GM12878 (cell line): ENCODE measurements around the gene NEK7. TPM values are rescaled to one million over a fixed set of nuclear protein-coding genes. Genes with fewer than 3 reads are reported as not detected.

ENCODE experiments used
- ATF7 ChIP-seq: fragments of 450-650 bp; IDR thresholded peaks from 2 replicates; pipeline ENCODE4 v1.6.1; 2016; ENCODE audit warnings: low read depth, mild to moderate bottlenecking
- BACH1 ChIP-seq: fragments of 450-650 bp; IDR thresholded peaks from 2 replicates; pipeline ENCODE4 v1.6.1; 2017; ENCODE audit warnings: mild to moderate bottlenecking, borderline replicate concordance
- CREB1 ChIP-seq: IDR thresholded peaks from 2 replicates; pipeline ENCODE4 v1.6.1; 2012; ENCODE audit warnings: low read depth, mild to moderate bottlenecking, inconsistent platforms
- CREM ChIP-seq: IDR thresholded peaks from 2 replicates; pipeline ENCODE4 v1.6.1; 2014; ENCODE audit warnings: antibody characterized with exemption, low read depth
- EED ChIP-seq: sonication (generic); IDR thresholded peaks from 2 replicates; pipeline ENCODE4 v1.6.1; 2016; ENCODE audit warnings: antibody characterized with exemption, low read depth
- GATAD2B ChIP-seq: fragments of 450-650 bp; conservative IDR thresholded peaks from 2 replicates; pipeline ENCODE4 v1.6.1; 2017; ENCODE audit warnings: low read depth, mild to moderate bottlenecking, moderate library complexity
- HCFC1 ChIP-seq: fragments of 150-350 bp; IDR thresholded peaks from 2 replicates; pipeline ENCODE4 v1.6.1; 2014; ENCODE audit warnings: low read length
- HDAC6 ChIP-seq: fragments of 200-600 bp; sonication (generic); IDR thresholded peaks from one replicate; pipeline ENCODE4 v1.8.0; 2017; ENCODE audit warnings: antibody characterized with exemption; ENCODE audit not compliant: unreplicated experiment
- IKZF1 ChIP-seq: fragments of 450-650 bp; conservative IDR thresholded peaks from 2 replicates; pipeline ENCODE4 v1.6.1; 2017; ENCODE audit warnings: antibody characterized with exemption, mild to moderate bottlenecking
- IKZF2 ChIP-seq, 2 experiments: fragments of 450-650 bp; IDR thresholded peaks; 2 replicates each; pipeline ENCODE4 v1.6.1; 2017; ENCODE audit warnings: mild to moderate bottlenecking in 2 of 2, moderate library complexity in 2 of 2
- MTA2 ChIP-seq: fragments of 450-650 bp; IDR thresholded peaks from 2 replicates; pipeline ENCODE4 v1.6.1; 2016; ENCODE audit warnings: low read depth, mild to moderate bottlenecking, moderate library complexity
- MTA3 ChIP-seq: IDR thresholded peaks from 2 replicates; pipeline ENCODE4 v1.6.1; 2012; ENCODE audit warnings: low read length, inconsistent platforms, borderline replicate concordance
- NBN ChIP-seq: fragments of 450-650 bp; IDR thresholded peaks from 2 replicates; pipeline ENCODE4 v1.6.1; 2016
- RAD21 ChIP-seq: IDR thresholded peaks from 2 replicates; pipeline ENCODE4 v1.6.1; 2011; ENCODE audit warnings: mild to moderate bottlenecking, low read depth, low read length, moderate library complexity; ENCODE audit not compliant: insufficient read depth
- RBBP5 ChIP-seq: fragments of 200-600 bp; sonication (generic); conservative IDR thresholded peaks from 2 replicates; pipeline ENCODE4 v1.6.1; 2016
- RUNX3 ChIP-seq: IDR thresholded peaks from 2 replicates; pipeline ENCODE4 v1.6.1; 2012; ENCODE audit warnings: low read length, inconsistent platforms
- SIN3A ChIP-seq: IDR thresholded peaks from 2 replicates; pipeline ENCODE4 v1.6.1; 2012; ENCODE audit warnings: low read depth, low read length, improper control_type of control experiment
- SMARCA5 ChIP-seq: fragments of 450-650 bp; IDR thresholded peaks from 2 replicates; pipeline ENCODE4 v1.6.1; 2017; ENCODE audit warnings: mild to moderate bottlenecking
- STAT3 ChIP-seq: IDR thresholded peaks from 2 replicates; pipeline ENCODE4 v1.6.1; 2011; ENCODE audit warnings: low read depth, low read length, improper control_type of control experiment
- TARDBP ChIP-seq: IDR thresholded peaks from 2 replicates; pipeline ENCODE4 v1.6.1; 2016; ENCODE audit warnings: borderline replicate concordance
- TCF7 ChIP-seq: IDR thresholded peaks from 2 replicates; pipeline ENCODE4 v1.6.1; 2014; ENCODE audit warnings: antibody characterized with exemption, borderline replicate concordance
- ZNF274 ChIP-seq: IDR thresholded peaks from one replicate; pipeline ENCODE4 v1.8.0; 2011; ENCODE audit not compliant: insufficient read length, insufficient read depth
- polyA plus RNA-seq, 11 experiments: library from polyadenylated mRNA; depleted of rRNA in 4 of 11; unstranded in 6 of 11; stranded (reverse) in 5 of 11; fragments of >200 nt; fragmentation: Nextera tagmentation in 4 of 11; fragmentation: Illumina TruSeq in 1 of 11; extraction: Ambion mirVana in 4 of 11; extraction: Trizol in 1 of 11; gene quantifications; 1 replicate in 1 of 11; 2 replicates in 10 of 11; pipeline versions ENCODE4 v1.2.1 to v1.2.3, GENCODE V29; 2011 to 2016; ENCODE audit warnings: inconsistent platforms in 2 of 11, missing spikeins in 2 of 11, low read depth in 1 of 11
- total RNA-seq, 4 experiments: library from RNA; depleted of rRNA in 3 of 4; stranded (reverse); fragments of >200 nt in 3 of 4; fragmentation: Illumina TruSeq in 1 of 4; extraction: Trizol in 1 of 4; gene quantifications; 2 replicates each; pipeline versions ENCODE4 v1.2.1 to v1.2.3, GENCODE V29; 2013 to 2021
- TF ChIP-seq, protein P1 (sequence below): IDR thresholded peaks from 2 replicates; pipeline ENCODE4 v1.6.1; 2012; ENCODE audit warnings: low read length, inconsistent platforms
- TF ChIP-seq, protein P2 (sequence below), 3 experiments: IDR thresholded peaks in 2 of 3; conservative IDR thresholded peaks in 1 of 3; 2 replicates each; pipeline ENCODE4 v1.5.1; 2011; ENCODE audit warnings: low read depth in 3 of 3, low read length in 3 of 3, mild to moderate bottlenecking in 3 of 3, control low read depth in 2 of 3, moderate library complexity in 2 of 3, inconsistent platforms in 1 of 3, mixed read lengths in 1 of 3; ENCODE audit not compliant: control insufficient read depth in 2 of 3, insufficient read depth in 1 of 3; ENCODE audit errors: extremely low read depth in 1 of 3
- TF ChIP-seq, protein P3 (sequence below): fragments of 450-650 bp; IDR thresholded peaks from 2 replicates; pipeline ENCODE4 v1.6.1; 2018; ENCODE audit warnings: borderline replicate concordance, mild to moderate bottlenecking; ENCODE audit not compliant: partially characterized antibody
- TF ChIP-seq, protein P4 (sequence below): fragments of 450-650 bp; IDR thresholded peaks from 2 replicates; pipeline ENCODE4 v1.6.1; 2017; ENCODE audit warnings: low read depth, mild to moderate bottlenecking, moderate library complexity

NEK7 gene
- total and polyA plus RNA-seq, 10 of the 15 experiments (the other 5 are each of a cell fraction or from before 2014, with no cell fraction given), result 9.4 to 77.7 (median 24.0) TPM

DNA sequence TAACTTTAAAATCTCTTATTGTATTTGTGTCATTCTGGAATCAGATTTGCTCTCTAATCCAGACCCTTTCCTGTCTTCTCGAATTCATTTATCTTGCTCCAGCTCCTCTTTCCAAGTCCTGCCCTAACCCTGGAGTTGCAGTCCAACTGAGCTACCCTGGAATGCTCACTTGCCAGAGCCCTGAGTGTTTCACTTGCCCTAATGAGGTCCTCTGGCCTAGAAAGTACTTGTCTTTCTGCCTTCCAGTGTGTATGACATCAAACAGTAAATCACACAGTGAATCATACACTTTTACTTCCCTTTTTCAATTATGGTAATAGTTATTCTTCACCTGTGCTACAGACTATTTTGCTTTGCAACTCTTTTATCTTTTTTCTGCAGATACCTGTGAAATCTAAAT lies 96.9 kb downstream of the NEK7 start (continued):
- TF ChIP-seq BACH1 (peak; percentile 80; the same call in 1 of the 2 replicates), GATAD2B (no peak), HDAC6 (no peak), STAT3 (no peak), TARDBP (no peak), ATF7 (peak; percentile 90), MTA3 (no peak), ZNF274 (no peak), RAD21 (peak; percentile 18; the same call in 1 of the 2 replicates), SMARCA5 (no peak), IKZF2 (IDR thresholded peaks at IDR 0.05) (peak; percentile 66 to 82; a peak in 3 of 4 replicates), RUNX3 (peak; percentile 41), NBN (peak; percentile 62; the same call in 1 of the 2 replicates), CREB1 (peak; percentile 71; the same call in 1 of the 2 replicates), EED (peak; percentile 75), SIN3A (no peak), IKZF1 (peak; percentile 57), RBBP5 (no peak), HCFC1 (no peak), MTA2 (peak; percentile 91), CREM (peak; percentile 83), TCF7 (0 out of 2 replicates have a peak, but pooled peaks have one; percentile 35)
- TF ChIP-seq, protein P1, sequence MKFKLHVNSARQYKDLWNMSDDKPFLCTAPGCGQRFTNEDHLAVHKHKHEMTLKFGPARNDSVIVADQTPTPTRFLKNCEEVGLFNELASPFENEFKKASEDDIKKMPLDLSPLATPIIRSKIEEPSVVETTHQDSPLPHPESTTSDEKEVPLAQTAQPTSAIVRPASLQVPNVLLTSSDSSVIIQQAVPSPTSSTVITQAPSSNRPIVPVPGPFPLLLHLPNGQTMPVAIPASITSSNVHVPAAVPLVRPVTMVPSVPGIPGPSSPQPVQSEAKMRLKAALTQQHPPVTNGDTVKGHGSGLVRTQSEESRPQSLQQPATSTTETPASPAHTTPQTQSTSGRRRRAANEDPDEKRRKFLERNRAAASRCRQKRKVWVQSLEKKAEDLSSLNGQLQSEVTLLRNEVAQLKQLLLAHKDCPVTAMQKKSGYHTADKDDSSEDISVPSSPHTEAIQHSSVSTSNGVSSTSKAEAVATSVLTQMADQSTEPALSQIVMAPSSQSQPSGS, result peak; percentile 79
- TF ChIP-seq, protein P2, sequence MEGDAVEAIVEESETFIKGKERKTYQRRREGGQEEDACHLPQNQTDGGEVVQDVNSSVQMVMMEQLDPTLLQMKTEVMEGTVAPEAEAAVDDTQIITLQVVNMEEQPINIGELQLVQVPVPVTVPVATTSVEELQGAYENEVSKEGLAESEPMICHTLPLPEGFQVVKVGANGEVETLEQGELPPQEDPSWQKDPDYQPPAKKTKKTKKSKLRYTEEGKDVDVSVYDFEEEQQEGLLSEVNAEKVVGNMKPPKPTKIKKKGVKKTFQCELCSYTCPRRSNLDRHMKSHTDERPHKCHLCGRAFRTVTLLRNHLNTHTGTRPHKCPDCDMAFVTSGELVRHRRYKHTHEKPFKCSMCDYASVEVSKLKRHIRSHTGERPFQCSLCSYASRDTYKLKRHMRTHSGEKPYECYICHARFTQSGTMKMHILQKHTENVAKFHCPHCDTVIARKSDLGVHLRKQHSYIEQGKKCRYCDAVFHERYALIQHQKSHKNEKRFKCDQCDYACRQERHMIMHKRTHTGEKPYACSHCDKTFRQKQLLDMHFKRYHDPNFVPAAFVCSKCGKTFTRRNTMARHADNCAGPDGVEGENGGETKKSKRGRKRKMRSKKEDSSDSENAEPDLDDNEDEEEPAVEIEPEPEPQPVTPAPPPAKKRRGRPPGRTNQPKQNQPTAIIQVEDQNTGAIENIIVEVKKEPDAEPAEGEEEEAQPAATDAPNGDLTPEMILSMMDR (IDR thresholded peaks at IDR 0.05 in 2 of 3, conservative IDR thresholded peaks at IDR 0.05 in 1 of 3; ENCODE audit: control insufficient read depth in 2 of 3, extremely low read depth in 1 of 3, insufficient read depth in 1 of 3, low read depth in 3 of 3, low read length in 3 of 3), result no peak
- TF ChIP-seq, protein P3, sequence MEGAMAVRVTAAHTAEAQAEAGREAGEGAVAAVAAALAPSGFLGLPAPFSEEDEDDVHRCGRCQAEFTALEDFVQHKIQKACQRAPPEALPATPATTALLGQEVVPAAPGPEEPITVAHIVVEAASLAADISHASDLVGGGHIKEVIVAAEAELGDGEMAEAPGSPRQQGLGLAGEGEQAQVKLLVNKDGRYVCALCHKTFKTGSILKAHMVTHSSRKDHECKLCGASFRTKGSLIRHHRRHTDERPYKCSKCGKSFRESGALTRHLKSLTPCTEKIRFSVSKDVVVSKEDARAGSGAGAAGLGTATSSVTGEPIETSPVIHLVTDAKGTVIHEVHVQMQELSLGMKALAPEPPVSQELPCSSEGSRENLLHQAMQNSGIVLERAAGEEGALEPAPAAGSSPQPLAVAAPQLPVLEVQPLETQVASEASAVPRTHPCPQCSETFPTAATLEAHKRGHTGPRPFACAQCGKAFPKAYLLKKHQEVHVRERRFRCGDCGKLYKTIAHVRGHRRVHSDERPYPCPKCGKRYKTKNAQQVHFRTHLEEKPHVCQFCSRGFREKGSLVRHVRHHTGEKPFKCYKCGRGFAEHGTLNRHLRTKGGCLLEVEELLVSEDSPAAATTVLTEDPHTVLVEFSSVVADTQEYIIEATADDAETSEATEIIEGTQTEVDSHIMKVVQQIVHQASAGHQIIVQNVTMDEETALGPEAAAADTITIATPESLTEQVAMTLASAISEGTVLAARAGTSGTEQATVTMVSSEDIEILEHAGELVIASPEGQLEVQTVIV, result no peak
- TF ChIP-seq, protein P4, sequence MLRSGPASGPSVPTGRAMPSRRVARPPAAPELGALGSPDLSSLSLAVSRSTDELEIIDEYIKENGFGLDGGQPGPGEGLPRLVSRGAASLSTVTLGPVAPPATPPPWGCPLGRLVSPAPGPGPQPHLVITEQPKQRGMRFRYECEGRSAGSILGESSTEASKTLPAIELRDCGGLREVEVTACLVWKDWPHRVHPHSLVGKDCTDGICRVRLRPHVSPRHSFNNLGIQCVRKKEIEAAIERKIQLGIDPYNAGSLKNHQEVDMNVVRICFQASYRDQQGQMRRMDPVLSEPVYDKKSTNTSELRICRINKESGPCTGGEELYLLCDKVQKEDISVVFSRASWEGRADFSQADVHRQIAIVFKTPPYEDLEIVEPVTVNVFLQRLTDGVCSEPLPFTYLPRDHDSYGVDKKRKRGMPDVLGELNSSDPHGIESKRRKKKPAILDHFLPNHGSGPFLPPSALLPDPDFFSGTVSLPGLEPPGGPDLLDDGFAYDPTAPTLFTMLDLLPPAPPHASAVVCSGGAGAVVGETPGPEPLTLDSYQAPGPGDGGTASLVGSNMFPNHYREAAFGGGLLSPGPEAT, result peak; percentile 52
